ENCODE data around the gene PSME3IP1.

PSME3IP1 gene

GRCh38 chr16:57148481-57148880, 37.4 kb downstream of the PSME3IP1 start:
- no peak for DNase-seq (ENCODE audit: low read depth)
- no peak overlapping the region for H3K4me3 ChIP-seq (ENCODE audit: low read depth, low read length)

- no peak for DNase-seq (ENCODE audit: low read depth)
- H3K4me3 ChIP-seq (ENCODE audit: low read depth, low read length) = no peak overlapping the region
Measured at GRCh38 chr16:57147381-57148221, 38.2 kb downstream of the PSME3IP1 start.

- DNase-seq (ENCODE audit: low read depth) = no peak
- H3K4me3 ChIP-seq (ENCODE audit: low read depth, low read length) = no peak overlapping the region
Measured at GRCh38 chr16:57146735-57147134, 39.1 kb downstream of the PSME3IP1 start.

GRCh38 chr16:57146040-57146647, 39.7 kb downstream of the PSME3IP1 start:
- no peak overlapping the region for H3K4me3 ChIP-seq (ENCODE audit: low read depth, low read length)
- no peak for DNase-seq (ENCODE audit: low read depth)

GRCh38 chr16:57145046-57146021, 40.5 kb downstream of the PSME3IP1 start:
- DNase-seq (ENCODE audit: low read depth) = no peak
- H3K4me3 ChIP-seq (ENCODE audit: low read depth, low read length) = no peak overlapping the region

- H3K4me3 ChIP-seq (ENCODE audit: low read depth, low read length) = no peak overlapping the region
- no peak for DNase-seq (ENCODE audit: low read depth)
Measured at GRCh38 chr16:57144027-57144426, 41.8 kb downstream of the PSME3IP1 start.

GRCh38 chr16:57143149-57143921, 42.5 kb downstream of the PSME3IP1 start:
- no peak for DNase-seq (ENCODE audit: low read depth)
- H3K4me3 ChIP-seq (ENCODE audit: low read depth, low read length) = no peak overlapping the region

GRCh38 chr16:57141822-57142631, 43.8 kb downstream of the PSME3IP1 start:
- DNase-seq (ENCODE audit: low read depth) = no peak
- H3K4me3 ChIP-seq (ENCODE audit: low read depth, low read length) = no peak overlapping the region

GRCh38 chr16:57140931-57141668, 44.7 kb downstream of the PSME3IP1 start:
- no peak overlapping the region for H3K4me3 ChIP-seq (ENCODE audit: low read depth, low read length)
- no peak for DNase-seq (ENCODE audit: low read depth)

GRCh38 chr16:57138281-57138935, 47.4 kb downstream of the PSME3IP1 start:
- H3K4me3 ChIP-seq (ENCODE audit: low read depth, low read length) = no peak overlapping the region
- DNase-seq (ENCODE audit: low read depth) = no peak

GRCh38 chr16:57137566-57138273, 48.1 kb downstream of the PSME3IP1 start:
- no peak overlapping the region for H3K4me3 ChIP-seq (ENCODE audit: low read depth, low read length)
- no peak for DNase-seq (ENCODE audit: low read depth)

- DNase-seq (ENCODE audit: low read depth) = no peak
- H3K4me3 ChIP-seq (ENCODE audit: low read depth, low read length) = no peak overlapping the region
Measured at GRCh38 chr16:57137043-57137442, 48.8 kb downstream of the PSME3IP1 start.

- no peak overlapping the region for H3K4me3 ChIP-seq (ENCODE audit: low read depth, low read length)
- DNase-seq (ENCODE audit: low read depth) = no peak
Measured at GRCh38 chr16:57134982-57135381, 50.9 kb downstream of the PSME3IP1 start.

- no peak overlapping the region for H3K4me3 ChIP-seq (ENCODE audit: low read depth, low read length)
- DNase-seq (ENCODE audit: low read depth) = no peak
Measured at GRCh38 chr16:57133886-57134285, 52.0 kb downstream of the PSME3IP1 start.

GRCh38 chr16:57133031-57133430, 52.8 kb downstream of the PSME3IP1 start:
- DNase-seq (ENCODE audit: low read depth) = no peak

GRCh38 chr16:57132470-57132869, 53.4 kb downstream of the PSME3IP1 start:
- H3K4me3 ChIP-seq (ENCODE audit: low read depth, low read length) = no peak overlapping the region
- no peak for DNase-seq (ENCODE audit: low read depth)

More at GRCh38 chr16:57133031-57133430, 52.8 kb downstream of the PSME3IP1 start:
- H3K4me3 ChIP-seq (ENCODE audit: low read depth, low read length) = no peak overlapping the region

Measured in skeletal muscle cell (primary cell).